ENCODE data around the gene TTC17.

TTC17 gene, protein sequence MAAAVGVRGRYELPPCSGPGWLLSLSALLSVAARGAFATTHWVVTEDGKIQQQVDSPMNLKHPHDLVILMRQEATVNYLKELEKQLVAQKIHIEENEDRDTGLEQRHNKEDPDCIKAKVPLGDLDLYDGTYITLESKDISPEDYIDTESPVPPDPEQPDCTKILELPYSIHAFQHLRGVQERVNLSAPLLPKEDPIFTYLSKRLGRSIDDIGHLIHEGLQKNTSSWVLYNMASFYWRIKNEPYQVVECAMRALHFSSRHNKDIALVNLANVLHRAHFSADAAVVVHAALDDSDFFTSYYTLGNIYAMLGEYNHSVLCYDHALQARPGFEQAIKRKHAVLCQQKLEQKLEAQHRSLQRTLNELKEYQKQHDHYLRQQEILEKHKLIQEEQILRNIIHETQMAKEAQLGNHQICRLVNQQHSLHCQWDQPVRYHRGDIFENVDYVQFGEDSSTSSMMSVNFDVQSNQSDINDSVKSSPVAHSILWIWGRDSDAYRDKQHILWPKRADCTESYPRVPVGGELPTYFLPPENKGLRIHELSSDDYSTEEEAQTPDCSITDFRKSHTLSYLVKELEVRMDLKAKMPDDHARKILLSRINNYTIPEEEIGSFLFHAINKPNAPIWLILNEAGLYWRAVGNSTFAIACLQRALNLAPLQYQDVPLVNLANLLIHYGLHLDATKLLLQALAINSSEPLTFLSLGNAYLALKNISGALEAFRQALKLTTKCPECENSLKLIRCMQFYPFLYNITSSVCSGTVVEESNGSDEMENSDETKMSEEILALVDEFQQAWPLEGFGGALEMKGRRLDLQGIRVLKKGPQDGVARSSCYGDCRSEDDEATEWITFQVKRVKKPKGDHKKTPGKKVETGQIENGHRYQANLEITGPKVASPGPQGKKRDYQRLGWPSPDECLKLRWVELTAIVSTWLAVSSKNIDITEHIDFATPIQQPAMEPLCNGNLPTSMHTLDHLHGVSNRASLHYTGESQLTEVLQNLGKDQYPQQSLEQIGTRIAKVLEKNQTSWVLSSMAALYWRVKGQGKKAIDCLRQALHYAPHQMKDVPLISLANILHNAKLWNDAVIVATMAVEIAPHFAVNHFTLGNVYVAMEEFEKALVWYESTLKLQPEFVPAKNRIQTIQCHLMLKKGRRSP

DNA sequence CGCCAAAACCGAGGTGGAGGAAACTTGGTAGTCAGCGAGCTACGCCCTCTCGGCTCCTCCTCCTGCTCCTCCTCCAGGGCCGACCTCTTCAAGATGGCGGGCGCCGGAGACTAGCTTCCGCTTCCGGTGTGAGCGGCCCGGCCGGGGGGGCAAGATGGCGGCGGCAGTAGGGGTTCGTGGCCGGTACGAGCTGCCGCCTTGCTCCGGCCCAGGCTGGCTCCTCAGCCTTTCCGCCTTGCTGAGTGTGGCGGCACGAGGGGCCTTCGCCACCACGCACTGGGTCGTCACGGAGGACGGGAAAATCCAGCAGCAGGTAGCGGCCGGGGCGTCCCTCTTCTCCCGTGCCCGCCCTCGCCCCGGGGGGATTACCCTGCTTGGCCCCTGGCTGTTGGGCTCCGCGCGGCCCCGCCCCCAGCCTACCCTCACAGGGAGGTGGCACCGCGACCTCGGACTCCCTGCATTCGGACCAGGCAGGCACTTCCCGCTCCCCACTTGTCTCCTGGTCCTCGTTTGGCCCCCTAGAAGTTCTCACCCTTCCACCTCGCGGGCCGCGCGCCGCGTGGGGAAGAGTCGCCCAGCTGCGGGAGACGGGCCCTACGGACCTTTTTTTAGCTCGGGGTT is at the start of gene TTC17:
Gene TTC17 (plus strand): TSS at position 120 of the 621 bp plus-strand sequence. CDS start 35 bp downstream, at position 155.
- DNase-seq (ENCODE audit: low read depth) = peak; percentile 77
- peak within 1 kb of the TSS; percentile 99 for H3K4me3 ChIP-seq (ENCODE audit: low read depth, low read length)
- TF ChIP-seq, protein P1, sequence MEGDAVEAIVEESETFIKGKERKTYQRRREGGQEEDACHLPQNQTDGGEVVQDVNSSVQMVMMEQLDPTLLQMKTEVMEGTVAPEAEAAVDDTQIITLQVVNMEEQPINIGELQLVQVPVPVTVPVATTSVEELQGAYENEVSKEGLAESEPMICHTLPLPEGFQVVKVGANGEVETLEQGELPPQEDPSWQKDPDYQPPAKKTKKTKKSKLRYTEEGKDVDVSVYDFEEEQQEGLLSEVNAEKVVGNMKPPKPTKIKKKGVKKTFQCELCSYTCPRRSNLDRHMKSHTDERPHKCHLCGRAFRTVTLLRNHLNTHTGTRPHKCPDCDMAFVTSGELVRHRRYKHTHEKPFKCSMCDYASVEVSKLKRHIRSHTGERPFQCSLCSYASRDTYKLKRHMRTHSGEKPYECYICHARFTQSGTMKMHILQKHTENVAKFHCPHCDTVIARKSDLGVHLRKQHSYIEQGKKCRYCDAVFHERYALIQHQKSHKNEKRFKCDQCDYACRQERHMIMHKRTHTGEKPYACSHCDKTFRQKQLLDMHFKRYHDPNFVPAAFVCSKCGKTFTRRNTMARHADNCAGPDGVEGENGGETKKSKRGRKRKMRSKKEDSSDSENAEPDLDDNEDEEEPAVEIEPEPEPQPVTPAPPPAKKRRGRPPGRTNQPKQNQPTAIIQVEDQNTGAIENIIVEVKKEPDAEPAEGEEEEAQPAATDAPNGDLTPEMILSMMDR (IDR thresholded peaks at IDR 0.05; ENCODE audit: control insufficient read depth, extremely low read depth, insufficient read depth) = no peak

- H3K4me3 ChIP-seq (ENCODE audit: low read depth, low read length) = peak within 1 kb of the TSS; percentile 74
- peak; percentile 89 for DNase-seq (ENCODE audit: low read depth)
- TF ChIP-seq, protein P1 (IDR thresholded peaks at IDR 0.05; ENCODE audit: control insufficient read depth, extremely low read depth, insufficient read depth) = peak; percentile 84
Observed at GRCh38 chr11:43311791-43312607, 46.7 kb upstream of the TTC17 start, which contains the start of gene API5. Gene API5 (plus strand): TSS chr11:43311996. CDS start chr11:43312128, 132 bp downstream.

GRCh38 chr11:43315966-43316365 is 42.8 kb upstream of the TTC17 start:
- no peak for DNase-seq (ENCODE audit: low read depth)
- H3K4me3 ChIP-seq (ENCODE audit: low read depth, low read length) = no peak overlapping the region
- TF ChIP-seq, protein P1 (IDR thresholded peaks at IDR 0.05; ENCODE audit: control insufficient read depth, extremely low read depth, insufficient read depth) = no peak

GRCh38 chr11:43316451-43316850 is 42.3 kb upstream of the TTC17 start:
- DNase-seq (ENCODE audit: low read depth) = no peak
- H3K4me3 ChIP-seq (ENCODE audit: low read depth, low read length) = no peak overlapping the region
- TF ChIP-seq, protein P1 (IDR thresholded peaks at IDR 0.05; ENCODE audit: control insufficient read depth, extremely low read depth, insufficient read depth) = no peak

- peak; percentile 23 for DNase-seq (ENCODE audit: low read depth)
Observed at GRCh38 chr11:43327987-43328386, 30.7 kb upstream of the TTC17 start.

More at GRCh38 chr11:43327987-43328386, 30.7 kb upstream of the TTC17 start:
- H3K4me3 ChIP-seq (ENCODE audit: low read depth, low read length) = no peak overlapping the region
- TF ChIP-seq, protein P1 (IDR thresholded peaks at IDR 0.05; ENCODE audit: control insufficient read depth, extremely low read depth, insufficient read depth) = no peak

Data from LNCaP clone FGC (cell line).